DMS53 (cell line): ENCODE data around the gene PRKAG2.
A peak's percentile ranks its signal among the peaks of the same experiment; 100 is the strongest.
"Not testable (repeated sequence)": the region's sequence is repeated elsewhere in the genome, so short reads cannot be mapped to it uniquely, and the experiment has no call there.

Experiments used
- DNase-seq: peaks from one replicate; lab custom pipeline; 2025; lab: John Stamatoyannopoulos, UW

Gene PRKAG2

DNA sequence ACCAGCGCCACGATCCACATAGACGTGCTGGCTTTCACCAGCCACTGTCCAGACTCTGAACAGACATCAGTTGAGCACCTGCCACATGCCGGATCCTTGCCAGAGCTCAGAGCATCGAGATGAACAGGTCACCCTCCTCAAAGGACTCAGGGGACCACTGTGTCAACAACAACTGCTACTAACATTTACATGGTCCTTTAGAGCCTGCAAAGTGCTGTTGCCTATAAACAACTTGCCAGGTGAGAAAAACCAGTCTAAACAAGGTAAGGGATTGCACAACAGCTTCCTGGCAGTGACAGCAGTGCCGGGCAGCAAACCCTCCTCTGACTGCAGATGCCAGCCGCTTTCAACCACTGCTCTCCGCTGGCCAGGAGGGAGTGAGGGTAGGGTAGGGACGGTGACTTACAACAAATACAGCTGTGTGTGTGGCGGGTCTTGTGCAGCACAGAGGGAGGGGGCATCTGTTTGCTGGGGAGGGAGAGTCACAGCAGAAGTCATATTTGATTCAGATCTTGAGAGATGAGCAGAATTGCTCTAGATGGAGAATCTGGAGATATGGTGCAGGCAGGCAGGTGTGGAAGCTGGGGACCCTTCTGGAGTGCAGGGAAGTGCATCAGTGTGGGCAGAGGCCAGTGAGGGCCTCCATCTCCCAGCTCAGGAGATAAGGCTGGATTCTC, 324.4 kb downstream of the PRKAG2 start:
- DNase-seq, result peak; percentile 99

DNA sequence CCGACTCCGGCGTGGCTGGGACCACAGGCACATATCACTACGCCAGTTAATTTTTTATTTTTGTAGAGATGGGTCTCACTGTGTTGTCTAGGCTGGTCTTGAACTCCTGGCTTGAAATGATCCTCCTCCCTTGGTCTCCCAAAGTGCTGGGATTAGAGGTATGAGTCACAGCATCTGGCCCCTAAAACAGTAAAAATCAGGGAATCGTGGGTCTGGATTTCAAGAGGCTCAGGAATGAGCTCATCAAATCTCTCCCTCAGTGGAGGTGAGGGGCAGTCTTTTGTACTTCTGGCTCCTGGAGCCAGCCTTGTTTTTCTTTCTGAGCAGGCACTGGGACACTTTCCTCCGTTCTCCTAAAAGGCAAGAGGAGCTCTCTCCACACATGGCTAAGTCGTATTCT, 325.1 kb downstream of the PRKAG2 start:
- peak; percentile 93 for DNase-seq

DNA sequence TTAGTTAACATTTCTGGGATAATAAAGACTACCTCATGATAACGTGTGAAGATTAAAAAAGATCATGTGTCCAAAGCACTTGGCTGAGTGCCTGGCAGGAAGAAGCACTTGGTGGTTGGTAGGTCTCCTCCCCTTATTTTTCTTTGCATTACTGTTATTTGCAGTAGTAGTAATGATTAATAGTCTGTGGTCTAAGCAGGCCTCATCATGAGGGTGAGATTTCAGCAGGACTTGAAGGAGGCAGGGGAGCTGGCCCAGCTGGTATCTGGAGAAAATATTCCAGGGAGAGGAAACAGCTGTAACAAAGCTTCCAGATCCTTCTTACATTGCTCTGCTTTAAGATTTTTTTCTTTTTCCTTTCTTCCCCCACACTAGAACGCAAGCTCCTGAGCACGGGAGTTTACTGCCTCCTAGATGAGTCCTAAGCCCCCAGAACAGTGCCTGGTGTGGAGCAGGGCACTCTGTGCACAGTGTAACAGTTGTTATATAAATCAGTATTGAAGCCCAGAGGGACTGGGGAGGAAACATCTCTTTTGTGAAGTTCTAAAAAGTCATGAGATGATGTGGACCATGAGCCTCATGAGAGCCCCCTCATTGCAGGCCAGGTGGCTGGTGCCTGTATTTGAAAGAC, 326.1 kb downstream of the PRKAG2 start:
- DNase-seq, result peak; percentile 97

DNA sequence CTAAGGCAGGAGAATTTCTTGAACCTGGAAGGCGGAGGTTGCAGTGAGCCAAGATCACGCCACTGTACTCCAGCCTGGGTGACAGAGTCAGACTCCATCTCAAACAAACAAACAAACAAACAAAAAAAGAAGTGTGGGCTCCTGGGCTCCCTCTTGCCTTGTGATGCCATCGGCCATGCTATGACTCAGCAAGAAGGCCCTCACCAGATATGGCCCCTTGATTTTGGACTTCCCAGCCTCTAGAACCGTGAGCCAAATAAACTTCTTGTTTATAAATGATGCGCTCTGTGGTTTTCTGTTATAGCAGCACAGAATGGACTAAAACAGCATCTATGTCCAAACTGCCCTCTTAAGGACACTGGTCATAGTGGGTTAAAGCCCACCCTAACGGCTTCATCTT, 327.3 kb downstream of the PRKAG2 start:
- DNase-seq, result peak; percentile 33

DNA sequence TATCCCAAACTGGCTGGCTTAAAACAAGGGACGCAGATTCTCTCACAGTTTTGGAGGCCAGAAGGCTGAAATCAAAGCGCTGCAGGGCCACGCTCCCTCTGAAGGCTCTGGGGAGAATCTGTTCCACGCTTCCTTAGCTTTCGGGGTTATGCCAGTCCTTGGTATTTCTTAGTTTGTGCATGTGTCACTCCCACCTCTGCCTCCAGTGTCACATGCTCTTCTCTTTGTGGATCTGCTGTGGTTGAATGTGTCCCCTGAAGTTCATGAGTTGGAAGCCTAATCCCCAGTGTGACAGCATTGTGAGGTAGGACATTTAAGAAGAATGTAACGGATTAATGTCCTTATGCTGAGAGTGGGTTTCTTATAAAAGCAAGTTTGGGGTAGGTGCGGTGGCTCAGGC, 327.8 kb downstream of the PRKAG2 start:
- no peak for DNase-seq

DNA sequence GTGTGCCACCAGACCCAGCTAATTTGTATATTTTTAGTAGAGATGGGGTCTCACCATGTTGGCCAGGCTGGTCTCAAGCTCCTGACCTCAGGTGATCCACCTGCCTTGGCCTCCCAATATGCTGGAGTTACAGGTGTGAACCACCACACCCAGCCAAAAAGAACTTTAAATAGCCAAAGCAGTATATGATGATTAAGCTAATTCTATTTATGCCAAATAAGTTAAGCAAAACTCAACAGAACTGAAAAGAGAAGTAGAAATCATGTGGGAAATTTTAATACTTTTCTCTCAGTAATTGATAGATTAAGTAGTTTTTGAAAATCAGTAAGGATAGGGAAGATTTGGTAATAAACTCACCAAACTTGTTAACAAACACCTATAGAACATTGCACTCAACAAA, 332.7 kb downstream of the PRKAG2 start:
- no peak for DNase-seq

DNA sequence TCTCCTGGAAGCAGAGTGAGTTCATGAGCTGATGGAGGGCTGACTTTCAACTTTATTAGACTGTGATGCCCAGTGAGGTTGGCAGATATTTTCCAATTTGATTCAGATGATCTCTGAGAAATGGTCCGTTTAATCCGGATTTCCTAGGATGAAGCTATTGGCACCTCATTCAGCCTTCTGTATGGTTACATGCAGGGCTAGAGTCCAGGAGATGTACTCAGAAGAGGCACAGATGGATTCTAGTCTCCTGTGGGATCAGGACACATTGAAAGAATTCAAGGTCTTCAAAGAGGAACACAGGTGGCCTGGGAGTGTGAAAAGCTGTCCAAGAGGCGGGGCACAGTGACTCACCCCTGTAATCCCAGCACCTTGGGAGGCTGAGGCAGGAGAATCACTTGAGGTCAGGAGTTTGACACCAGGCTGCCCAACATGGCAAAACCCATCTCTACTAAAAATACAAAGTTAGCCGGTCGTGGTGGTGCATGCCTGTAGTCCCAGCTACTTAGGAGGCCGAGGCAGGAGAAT, 334.2 kb downstream of the PRKAG2 start:
- DNase-seq, result peak; percentile 15

DNA sequence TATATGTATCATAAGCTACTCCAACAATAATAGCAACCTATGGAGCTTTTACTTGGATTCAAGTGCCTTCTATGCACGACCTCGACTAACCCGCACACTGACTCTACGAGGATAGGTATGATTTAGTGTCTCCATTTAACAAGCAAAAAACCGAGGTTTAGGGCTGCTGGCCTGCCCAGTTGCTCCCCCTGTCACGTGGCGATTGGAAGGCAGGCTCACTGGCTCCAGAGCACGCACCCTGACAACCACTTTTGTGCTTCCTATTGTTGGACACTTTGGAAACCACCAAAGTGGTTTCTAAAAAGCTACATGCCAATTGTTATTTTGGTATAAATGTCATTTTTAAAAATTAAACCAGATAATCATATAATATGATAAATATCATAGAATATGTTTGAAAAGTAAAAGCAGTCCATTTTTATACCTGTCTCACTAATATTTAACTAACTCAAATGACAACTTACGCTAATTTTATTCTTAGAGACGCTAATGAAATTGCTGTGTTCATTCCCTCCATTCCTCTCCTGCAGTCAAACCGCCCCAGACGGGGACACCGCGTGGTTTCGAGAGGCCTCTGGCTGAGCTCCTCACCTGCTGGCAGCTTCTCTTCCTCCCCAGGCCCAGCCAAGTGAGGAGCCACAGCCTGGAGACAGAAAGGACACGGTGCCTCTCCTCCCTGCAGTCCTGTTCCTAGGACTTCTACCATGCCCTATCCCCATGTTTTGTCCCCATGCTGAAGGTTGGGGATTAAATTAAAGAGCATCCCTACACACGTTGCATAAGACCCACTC, 335.0 kb downstream of the PRKAG2 start:
- no peak for DNase-seq

DNA sequence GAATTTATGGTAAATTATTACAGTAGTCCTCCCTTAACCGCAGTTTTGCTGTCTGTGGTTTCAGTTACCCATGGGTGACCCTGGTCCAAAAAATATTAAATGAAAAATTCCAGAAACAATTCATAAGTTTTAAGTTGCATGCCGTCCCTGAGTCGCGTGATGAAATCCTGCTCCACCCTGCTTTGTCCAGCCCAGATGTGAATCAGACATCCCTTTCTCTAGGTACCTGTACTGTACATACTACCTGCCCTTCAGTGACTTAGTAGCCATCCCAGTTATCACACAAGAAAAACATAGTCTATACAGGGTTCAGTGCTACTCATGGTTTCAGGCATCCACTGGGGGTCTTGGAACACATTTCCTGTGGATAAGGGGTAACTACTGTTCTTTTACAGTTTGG, 336.8 kb downstream of the PRKAG2 start:
- DNase-seq, result no peak

DNA sequence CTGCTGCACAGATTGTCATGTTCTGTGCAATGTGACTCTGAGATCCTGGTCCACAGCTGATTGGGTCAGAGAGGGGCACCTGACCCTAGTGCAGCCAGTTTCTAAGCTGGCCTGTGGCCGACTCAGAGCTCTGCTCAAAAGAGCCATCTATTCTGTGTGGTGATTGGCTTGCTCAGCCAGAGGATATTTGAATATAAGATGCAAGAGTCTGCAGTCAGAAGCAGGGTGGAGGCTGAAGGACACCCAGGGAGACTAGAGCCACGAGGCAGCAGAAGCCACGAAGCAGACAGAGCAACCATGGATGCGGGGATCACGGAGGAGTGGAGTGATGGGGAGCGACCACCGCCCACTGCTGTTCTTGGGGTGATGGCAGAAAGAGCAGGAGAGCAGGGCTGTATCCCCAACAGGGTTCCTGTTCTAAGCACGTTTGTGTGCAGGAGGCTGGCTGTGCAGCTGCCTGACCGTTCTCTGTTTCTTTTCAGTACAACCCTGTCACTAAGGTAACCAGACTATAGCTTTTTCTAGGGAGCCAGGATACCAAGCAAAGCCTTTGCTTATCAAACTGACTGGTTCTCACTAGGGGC, 337.7 kb downstream of the PRKAG2 start:
- peak; percentile 49 for DNase-seq

DNA sequence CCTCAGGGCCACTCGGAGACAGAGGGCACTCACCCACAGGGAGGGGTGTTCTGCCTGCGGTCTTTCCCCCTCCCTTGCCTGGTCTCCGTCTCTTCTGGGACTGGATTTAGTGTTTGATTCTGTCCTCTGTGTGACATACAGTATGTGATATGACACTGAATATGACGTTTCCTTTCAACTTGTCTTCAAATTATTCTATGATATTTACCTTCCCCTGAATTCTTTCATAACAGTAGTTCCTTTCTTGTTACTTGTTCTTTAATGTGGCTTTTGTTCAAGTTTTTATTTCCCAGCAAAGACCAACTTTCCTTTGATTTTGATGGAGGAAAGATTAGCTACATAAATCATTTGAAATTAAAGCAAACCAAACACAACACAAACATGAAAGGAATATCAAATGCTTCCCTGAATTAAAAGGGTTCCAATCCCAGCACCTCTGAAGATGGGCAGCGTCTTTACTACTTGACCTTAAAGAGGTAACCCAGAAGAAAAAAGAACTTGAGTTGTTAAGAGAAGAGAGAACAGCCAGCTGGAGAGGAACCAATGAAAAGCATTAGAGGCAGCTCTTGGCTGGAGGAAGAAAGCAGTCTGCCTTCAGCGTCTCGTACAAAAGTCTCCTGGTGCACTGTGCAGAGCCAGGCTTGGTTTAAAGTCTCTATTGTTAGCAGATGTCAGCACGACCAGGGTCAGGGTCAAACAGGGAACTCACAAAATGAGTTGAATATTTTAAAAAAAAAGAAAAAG, 338.9 kb downstream of the PRKAG2 start:
- no peak for DNase-seq

DNA sequence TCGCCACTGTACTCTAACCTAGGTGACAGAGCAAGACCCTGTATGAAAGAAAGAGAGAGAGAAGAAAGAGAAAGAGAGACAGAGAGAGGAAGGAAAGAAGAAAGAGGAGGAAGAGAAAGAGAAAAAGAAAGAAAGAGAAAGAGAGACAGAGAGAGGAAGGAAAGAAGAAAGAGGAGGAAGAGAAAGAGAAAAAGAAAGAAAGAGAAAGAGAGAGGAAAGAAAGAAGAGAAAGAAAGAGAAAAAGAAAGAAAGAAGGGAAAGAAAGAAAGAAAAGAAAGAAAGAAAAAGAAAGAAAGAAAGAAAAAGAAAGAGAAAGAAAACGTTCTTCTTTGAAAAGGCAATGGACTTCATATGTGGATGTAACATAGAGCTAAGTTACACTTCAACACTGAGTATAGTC, 340.7 kb downstream of the PRKAG2 start:
- not testable (repeated sequence) for DNase-seq

DNA sequence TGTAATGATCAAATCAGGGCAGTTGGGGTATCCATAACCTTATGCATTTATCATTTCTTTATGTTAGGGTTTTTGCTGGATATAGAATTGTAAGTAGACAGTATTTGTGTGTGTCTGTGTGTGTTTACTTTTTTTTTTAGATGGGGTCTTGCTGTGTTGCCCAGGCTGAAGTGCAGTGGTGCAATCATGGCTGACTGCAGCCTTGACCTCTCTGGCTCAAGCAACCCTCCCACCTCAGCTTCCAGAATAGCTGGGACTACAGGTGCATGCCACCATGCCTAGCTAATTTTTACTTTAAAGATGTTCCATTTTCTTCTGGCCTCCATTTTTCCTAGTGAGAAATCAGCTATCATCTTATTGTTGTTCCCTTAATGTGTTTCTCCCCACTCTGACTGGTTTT, 347.1 kb downstream of the PRKAG2 start:
- no peak for DNase-seq

DNA sequence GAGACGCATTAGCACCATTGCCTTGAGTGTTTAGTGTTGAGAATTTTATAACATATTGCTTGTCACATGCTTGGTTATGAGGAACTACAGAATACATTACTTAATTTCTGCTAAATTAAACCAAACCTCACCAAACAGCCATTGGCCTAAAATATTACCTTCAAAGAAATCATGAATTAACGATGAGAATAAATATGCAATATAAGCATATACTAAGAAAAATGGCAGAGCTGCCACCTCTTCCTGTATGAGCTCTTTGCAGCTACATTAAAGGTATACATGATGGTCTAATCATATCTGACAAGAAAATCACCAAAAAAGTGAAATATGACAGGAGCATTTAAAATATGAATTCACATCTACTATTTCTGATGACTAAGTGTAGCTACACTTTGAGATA, 352.1 kb downstream of the PRKAG2 start:
- no peak for DNase-seq

DNA sequence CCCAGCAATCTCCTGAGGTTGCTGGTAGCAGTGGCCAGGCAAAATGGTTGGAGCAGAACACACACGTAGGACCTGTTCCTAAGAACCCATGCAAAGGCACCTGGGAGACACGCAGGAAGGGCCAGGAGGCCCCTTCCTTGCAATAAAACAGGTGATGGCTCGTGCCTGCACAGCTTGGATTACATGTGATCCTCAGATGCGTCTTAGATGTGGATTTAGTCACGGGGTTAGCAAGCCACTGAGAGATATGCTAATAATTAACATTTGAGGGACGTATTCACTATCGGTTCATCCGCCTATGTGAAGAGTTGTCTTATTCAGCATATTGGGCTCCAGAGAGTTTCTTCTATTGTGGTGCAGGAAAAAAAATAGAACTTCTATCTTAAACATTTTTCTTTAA, 352.6 kb downstream of the PRKAG2 start:
- peak; percentile 90 for DNase-seq

DNA sequence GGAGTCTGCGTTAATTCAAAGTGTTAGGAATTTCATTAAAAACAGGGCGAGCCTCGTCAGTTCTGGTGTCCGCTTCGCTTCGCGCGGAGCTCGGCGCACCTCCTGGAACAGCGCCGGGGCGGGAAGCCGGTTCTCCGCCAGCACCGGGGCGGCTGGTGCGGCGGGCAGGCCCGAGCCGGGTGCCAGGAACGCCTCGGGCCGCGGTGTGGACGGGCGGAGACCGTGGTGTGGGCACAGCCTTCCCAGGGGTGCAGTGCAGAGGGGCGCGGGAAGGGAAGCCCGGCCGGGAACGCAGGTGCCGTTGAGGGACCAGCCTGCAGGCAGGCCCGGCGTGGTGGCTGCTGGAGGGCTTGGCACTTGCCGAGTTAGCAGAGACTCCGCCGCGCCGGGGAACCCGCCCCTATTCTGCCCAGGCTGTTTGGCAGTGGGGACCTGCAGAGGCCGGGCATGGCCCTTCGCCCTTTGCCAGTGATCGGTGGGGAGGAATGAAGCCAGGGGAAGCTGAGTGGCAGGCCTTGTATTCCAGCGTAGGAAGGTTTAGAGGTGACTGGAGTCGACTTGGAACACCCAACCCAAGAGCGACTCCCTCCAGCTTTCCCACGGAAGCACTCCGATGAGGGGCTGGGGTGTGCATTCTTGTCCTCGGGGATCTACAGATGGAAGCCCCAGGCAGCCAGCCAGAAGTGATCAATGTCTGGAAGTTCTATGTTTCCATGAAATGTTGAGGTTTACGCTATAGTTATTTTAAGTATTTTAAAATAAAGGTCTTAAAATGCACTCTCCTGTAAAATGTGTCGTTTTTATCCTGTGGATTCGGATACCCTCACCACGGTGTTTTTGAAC, 356.3 kb downstream of the PRKAG2 start:
- peak; percentile 91 for DNase-seq

DNA sequence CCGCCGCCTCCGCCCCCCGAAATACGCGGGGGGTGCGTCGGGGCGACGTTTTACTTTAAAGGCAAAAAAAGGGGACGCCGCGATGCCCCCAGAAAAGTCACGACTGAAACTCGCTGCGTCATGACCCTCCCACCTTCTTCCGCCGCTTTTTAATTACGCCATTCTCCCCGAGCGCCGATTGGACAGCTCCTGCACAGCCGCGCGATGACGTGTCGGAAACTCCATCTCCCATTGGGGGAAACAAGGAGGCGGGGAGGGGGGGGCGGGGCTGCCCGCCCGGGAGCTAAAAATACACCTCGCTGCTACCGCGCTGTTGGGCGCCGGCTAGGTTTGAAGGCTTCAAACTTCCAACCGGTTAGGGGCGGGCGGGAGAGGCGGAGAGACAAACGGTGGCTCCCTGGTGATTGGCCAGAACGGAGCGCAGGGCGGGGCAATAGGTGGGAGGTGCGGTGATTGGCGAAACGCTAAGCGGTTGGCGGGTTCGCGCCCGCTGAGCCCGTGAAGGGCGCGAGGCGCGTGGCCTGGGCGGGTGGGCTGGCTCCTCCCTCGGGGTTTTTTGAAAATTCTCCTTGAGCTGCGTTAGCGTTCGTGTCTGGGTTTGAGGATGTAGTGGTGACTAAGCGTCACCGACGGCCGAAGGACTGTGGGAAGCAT, 357.0 kb downstream of the PRKAG2 start, which contains the start of gene RHEB:
RHEB (minus strand) TSS at position 131 of the 654 bp plus-strand sequence. CDS start 384 bp downstream, outside the sequence.
- peak; percentile 100 for DNase-seq

DNA sequence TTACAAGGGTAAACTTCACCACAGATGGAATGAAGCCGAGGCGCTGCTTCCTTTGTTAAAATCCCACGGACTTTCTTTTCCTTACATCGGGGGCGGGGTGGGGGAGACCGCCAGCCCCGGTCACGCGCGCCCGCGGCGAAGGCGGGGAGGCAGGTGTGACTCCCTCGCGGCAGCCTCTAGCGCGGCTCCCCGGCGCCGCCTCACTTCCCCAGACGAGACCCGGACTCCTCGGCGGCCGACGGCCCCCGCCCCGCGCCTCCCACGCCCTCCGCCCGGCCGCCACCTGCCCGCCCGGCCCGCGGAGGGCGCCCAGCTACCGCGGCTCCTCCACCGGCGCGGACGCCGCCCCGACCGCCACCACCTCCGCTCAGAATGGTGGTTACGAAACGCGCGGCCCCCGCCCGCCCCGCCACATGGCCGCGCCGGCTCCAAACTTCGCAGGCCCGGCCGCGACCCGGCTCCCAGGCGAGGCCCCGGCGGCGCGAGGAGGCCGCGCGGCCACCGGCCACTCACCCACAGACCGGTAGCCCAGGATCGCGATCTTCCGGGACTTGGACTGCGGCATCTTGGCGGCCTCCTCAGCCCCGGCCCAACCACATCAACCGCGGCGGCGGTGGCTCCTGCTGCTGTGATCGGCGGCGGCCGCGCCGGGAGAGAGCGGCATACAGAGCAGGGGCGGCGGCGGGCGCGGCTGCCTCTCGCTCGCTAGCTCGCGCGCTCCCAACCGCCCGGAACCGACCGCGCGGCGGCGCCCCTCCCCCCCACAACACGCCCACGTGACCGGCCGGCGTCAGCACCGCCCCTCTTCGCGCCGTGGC, 357.8 kb downstream of the PRKAG2 start:
- peak; percentile 72 for DNase-seq
